NOMO-1 treated with dmso at 0.1 percent for 144 hours (cell line): ENCODE data around the gene USP11.

Experiments
- DNase-seq: peaks from one replicate; lab custom pipeline; 2025; ENCODE audit not compliant: unreplicated experiment; lab: John Stamatoyannopoulos, UW

Gene USP11

GRCh38 chrX:47232803-47233332, at the start of gene USP11:
Gene USP11 (plus strand): TSS chrX:47233009. CDS start chrX:47233044, 35 bp downstream.
- DNase-seq: no peak

DNA sequence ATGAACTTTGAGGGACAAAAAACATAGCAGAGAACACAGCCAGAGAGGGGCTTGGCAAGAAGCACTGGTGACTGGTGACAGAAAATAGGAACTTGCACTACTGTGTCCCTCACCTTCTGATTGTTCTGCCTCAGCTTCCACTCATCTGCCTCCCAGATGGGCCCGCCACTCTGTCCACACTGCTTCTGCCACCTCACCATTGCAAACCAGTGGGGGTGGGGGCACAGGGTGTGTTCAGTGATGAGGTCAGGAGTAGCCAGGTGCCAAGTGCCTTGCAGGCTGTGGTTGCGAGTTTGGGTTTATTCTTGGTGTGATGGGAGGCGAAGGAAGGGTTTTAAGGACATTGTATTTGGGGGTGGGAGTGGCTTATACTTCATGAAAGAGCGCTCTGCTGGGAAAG, 48.3 kb upstream of the USP11 start:
- DNase-seq: no peak

DNA sequence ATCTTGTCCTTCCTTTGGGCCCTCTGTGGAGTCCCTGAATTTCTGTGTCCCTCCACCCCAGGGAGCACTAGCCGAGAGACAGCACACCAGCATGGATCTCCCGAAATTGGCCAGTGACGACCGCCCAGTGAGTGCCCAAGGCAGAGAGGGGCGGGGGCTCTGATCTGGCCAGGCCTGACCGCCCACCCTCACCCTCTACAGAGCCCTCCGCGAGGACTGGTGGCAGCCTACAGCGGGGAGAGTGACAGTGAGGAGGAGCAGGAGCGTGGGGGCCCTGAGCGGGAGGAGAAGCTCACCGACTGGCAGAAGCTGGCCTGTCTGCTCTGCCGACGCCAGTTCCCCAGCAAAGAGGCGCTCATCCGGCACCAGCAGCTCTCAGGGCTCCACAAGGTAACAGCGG, 47.6 kb upstream of the USP11 start:
- no peak for DNase-seq

GRCh38 chrX:47186096-47186740, 46.6 kb upstream of the USP11 start:
- DNase-seq: no peak

- no peak for DNase-seq
These were observed 45.6 kb upstream of the USP11 start for GRCh38 chrX:47187106-47187677.

DNA sequence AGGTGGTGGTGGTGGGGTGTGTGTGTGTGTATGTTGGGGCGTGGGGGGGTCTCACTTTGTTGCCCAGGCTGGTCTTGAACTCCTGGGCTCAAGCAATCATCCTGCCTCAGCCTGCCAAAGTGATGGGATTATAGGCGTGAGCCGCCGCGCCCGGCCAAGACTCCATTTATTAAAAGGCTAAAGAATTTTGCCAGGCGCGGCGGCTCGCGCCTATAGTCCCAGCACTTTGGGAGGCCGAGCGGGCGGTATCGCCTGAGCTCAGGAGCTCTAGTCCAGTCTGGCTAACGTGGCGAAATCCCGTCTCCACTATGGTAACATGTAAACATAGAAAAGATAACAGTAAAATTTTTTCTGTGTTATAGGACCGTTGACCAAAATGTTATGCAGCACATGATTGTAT, 42.9 kb upstream of the USP11 start:
- DNase-seq: no peak

GRCh38 chrX:47190445-47191269, 42.2 kb upstream of the USP11 start:
- DNase-seq: peak; percentile 88

- no peak for DNase-seq
These were observed 41.5 kb upstream of the USP11 start for GRCh38 chrX:47191331-47191730.

DNA sequence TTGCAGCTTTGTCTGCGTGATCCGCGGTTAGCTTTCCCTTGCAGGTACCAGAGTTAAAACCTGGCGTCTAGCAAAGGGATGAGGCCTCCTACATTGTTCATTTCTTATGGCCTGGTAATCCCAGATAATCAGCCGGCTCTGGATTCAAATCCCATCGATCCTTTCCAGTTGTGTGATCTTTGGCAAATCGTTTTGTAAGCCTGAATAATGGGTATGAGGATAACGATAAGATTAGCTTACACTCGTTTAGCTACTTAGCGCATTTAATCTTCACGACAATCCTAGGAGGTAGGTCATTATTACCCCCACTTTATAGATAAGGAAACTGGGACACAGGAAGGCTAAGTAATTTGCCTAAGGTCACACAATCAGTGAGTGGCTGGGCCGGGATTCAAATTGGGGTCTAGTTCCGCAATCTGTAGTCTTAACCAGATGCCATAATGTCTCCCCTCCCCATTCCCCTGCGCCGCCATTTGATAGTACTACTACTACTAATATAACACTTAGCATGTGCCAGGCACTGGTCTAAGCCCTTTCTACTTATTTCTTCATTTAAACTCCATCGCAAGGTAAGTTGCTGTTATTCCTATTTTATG, 40.9 kb upstream of the USP11 start:
- DNase-seq: no peak

- DNase-seq: peak; percentile 93
These were observed 39.2 kb upstream of the USP11 start, which contains the start of gene UBA1 for GRCh38 chrX:47193475-47194193. Gene UBA1 (plus strand): TSS chrX:47193829. CDS start chrX:47198803, 4,974 bp downstream.

GRCh38 chrX:47194194-47194787, 38.5 kb upstream of the USP11 start:
- DNase-seq: no peak

GRCh38 chrX:47196098-47196497, 36.7 kb upstream of the USP11 start:
- DNase-seq: no peak

GRCh38 chrX:47197526-47197925, 35.3 kb upstream of the USP11 start:
- no peak for DNase-seq

GRCh38 chrX:47198026-47198686, 34.7 kb upstream of the USP11 start:
- no peak for DNase-seq

- no peak for DNase-seq
These were observed 34.1 kb upstream of the USP11 start for GRCh38 chrX:47198687-47199080.

DNA sequence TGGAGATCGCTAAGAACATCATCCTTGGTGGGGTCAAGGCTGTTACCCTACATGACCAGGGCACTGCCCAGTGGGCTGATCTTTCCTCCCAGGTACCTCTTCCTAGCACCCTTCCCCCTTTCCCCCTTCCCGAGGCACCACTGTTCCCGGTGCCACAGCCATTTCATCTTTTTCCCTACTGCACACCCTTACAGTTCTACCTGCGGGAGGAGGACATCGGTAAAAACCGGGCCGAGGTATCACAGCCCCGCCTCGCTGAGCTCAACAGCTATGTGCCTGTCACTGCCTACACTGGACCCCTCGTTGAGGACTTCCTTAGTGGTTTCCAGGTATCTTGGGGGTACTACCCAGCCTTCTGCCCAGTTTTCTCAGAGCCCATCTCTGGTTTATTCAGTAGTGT, 33.5 kb upstream of the USP11 start:
- DNase-seq: no peak

- DNase-seq: no peak
These were observed 32.2 kb upstream of the USP11 start for GRCh38 chrX:47200385-47201150.

- no peak for DNase-seq
These were observed 31.4 kb upstream of the USP11 start for GRCh38 chrX:47201345-47201944.

DNA sequence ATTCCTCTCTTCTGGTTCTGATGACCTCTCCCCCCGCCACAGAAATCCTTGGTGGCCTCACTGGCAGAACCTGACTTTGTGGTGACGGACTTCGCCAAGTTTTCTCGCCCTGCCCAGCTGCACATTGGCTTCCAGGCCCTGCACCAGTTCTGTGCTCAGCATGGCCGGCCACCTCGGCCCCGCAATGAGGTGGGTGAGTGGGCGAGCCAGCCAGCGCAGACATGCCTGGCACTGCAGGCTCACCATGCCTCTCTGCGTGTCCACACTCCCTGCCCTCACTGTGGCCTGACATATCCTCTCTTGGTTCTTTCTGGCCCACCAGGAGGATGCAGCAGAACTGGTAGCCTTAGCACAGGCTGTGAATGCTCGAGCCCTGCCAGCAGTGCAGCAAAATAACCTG, 30.5 kb upstream of the USP11 start:
- DNase-seq: no peak
